Stimulated activated CD8-positive, alpha-beta memory T cell treated with anti-CD3 and anti-CD28 coated beads, Interleukin-7, amount 100 ng/mL, for 1 hour (primary cell): ENCODE results near the gene LASP1.
"Not testable (repeated sequence)": the region's sequence is repeated elsewhere in the genome, so short reads cannot be mapped to it uniquely, and the experiment has no call there.

Experiments
- DNase-seq, 2 donors: peaks; one replicate each; pipeline ENCODE4 v3.0.0-alpha.2; 2020; ENCODE audit warnings: low read depth in 2 of 2

The LASP1 gene

GRCh38 chr17:38925263-38925995 is 55.6 kb downstream of the LASP1 start, which contains the start of gene LASP1NB:
Gene LASP1NB, plus strand, starts transcription at chr17:38925614.
- DNase-seq, result peak in 1 of 2 donors; percentile 9

GRCh38 chr17:38926293-38927070 is 56.6 kb downstream of the LASP1 start:
- no peak for DNase-seq

DNA sequence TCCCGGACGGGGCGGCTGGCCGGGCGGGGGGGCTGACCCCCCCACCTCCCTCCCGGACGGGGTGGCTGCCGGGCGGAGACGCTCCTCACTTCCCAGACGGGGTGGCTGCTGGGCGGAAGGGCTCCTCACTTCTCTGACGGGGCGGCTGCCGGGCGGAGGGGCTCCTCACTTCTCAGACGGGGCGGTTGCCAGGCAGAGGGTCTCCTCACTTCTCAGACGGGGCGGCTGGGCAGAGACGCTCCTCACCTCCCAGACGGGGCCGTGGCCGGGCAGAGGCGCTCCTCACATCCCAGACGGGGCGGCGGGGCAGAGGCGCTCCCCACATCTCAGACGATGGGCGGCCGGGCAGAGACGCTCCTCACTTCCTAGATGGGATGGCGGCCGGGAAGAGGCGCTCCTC is 60.9 kb downstream of the LASP1 start:
- not testable (repeated sequence) for DNase-seq

DNA sequence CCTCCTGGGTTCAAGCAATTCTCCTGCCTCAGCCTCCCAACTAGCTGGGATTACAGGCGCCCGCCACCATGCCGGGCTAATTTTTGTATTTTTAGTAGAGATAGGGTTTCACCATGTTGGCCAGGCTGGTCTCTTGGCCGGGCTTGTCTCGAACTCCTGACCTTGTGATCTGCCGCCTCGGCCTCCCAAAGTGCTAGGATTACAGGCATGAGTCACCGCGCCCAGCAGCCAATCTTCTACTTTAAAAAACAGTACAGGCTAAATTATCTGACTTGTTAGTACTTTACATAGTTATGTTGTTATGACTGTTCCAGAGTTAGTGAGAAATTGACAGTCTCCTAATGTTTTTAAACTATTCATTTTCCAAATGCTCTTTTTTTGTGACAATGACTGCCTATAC is 64.1 kb downstream of the LASP1 start:
- not testable (repeated sequence) for DNase-seq

DNA sequence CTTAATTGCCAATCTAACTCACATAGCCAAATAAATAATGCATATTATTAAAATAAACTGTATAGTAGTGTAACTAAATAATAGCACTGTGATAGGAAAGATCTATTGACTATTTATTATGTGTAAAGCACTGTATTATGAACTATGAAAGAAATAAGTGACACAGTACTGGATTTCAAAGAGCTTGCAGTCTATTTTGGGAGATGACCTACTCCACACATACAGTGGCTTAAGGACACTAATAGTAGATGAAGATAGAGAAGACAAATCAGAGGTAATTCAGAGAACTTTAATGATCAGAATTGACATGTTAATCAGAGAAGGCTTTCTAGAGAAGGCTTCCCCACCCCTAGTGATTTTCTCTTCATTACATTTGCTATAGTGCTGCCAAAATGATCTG is 70.1 kb downstream of the LASP1 start:
- no peak for DNase-seq

DNA sequence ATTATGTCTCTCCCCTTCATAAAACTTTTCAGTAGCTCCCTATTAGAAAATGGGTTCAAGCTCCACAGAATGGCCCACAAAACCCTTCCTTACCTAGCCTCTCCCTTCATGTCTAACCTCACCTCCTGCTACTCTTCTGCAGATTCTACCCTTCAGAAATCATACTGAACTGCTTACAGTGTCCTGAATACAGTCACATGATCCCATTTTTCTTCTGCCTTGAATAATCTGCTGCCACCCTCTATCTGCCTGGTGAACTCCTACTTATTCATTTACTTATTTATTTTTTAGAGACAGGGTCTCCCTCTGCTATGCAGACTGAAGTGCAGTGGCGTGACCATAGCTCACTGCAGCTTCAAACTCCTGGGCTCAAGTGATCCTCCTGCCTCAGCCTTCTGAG is 70.5 kb downstream of the LASP1 start:
- no peak for DNase-seq

GRCh38 chr17:38942696-38943334 is 73.0 kb downstream of the LASP1 start:
- no peak for DNase-seq

DNA sequence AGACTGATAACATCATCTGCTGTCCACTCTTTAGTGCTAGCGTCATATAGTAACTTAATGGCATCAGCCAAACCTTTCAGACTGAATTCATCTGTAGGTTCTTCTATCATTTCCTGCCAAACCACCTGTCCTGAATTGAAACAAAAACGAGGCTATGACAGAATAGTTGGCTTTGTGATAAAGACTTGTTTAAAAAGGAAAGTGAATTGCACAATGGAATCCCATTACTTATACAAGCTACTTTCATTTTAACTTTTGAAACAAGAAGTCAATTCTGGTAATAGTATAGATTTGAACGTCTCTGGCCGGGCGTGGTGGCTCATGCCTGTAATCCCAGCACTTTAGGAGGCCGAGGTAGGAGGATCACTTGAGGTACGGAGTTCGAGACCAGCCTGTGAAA is 73.7 kb downstream of the LASP1 start:
- DNase-seq, result no peak

GRCh38 chr17:38947189-38947588 is 77.3 kb downstream of the LASP1 start:
- no peak for DNase-seq

DNA sequence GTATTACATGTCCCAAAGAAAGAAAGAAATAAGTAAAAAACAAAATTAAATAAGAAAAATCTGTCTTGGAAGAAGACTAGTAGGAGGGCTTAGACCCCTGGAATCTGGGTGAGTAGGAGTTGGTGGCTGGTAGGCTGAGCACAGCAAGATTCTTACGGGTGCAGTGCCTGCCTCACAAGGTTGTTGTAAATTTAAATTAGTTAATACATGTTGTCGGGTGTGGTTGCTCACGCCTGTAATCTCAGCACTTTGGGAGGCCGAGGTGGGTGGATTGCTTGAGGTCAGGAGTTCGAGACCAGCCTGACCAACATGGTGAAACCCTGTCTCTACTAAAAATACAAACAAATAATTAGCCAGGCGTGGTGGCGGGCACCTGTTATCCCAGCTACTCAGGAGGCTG is 83.9 kb downstream of the LASP1 start:
- DNase-seq, result not testable (repeated sequence)

DNA sequence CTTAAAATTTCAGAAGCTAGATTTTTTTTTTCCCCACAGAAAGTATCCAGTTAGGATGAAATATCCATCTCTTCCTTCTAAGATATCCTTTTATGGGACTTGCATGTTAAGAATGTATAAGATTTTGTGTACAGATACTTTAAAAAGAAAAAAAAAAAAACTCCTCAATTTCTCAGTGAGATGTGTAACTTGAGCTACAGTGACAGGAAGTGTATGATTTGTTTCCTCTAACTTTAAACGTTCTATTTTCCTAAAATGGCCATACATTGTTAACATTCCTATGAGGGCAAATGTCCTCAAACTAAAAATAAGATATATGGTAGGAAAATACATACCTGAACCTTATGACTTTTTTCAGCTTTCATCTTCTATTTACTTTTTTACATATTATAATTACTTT is 88.5 kb downstream of the LASP1 start:
- DNase-seq, result no peak

GRCh38 chr17:38958756-38959155 is 88.9 kb downstream of the LASP1 start:
- DNase-seq, result no peak

DNA sequence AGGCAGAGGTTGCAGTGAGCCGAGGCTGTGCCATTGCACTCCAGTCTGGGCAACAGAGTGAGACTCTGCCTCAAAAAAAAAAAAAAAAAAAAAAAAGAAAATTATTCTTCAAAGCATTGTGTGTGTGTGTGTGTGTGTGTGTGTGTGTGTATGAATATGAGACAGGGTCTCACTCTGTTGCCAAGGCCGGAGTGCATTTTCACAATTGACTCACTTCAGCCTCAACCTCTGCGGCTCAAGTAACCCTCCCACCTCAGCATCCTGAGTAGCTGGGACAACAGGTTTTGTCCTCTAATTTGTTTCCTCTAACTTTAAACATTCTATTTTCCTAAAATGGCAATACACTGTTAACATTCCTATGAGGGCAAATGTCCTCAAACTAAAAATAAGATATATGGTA is 89.7 kb downstream of the LASP1 start:
- DNase-seq, result no peak

DNA sequence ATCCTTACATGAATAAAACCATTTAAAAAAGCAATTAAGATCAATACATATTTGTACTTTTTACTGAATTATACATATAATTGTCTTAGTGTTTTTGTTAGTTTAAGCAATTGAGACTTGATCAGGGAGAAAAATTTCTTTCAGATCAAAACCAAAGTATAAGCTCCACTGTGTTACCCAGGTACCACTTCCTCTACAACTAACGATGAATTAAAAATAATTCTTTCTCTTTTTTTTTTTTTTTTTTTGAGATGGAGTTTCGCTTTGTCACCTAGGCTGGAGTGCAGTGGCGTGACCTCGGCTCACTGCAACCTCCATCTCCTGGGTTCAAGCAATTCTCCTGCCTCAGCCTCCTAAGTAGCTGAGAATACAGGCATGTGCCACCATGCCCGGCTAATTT is 90.5 kb downstream of the LASP1 start:
- DNase-seq, result no peak

- no peak for DNase-seq
Observed at GRCh38 chr17:38961413-38961812, 91.6 kb downstream of the LASP1 start.

DNA sequence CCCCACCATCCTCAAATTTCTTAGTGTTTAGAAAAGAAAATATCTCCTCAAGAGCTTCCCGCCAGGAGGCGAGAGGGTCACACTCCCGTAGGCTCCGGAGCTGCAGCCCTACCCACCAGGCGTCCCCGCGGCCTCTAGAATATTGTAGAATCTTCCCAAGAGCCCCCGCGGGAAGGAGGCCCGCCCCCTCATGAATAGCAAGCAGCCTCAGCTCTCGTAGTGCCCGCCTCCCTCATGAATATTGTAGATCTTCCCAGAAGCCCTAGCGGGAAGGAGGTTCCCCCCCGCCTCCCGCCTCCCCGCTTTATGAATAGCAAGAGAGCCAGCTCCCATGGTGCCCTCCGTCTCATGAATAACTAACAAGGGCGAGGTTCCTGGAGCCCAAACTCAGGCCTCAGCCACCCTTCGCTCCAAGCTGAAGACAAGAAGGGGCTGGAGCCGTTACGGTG is 97.5 kb downstream of the LASP1 start, which contains the start of gene FBXO47:
Gene FBXO47 (minus strand): TSS at position 114 of the 449 bp plus-strand sequence. CDS start 4,378 bp downstream, outside the sequence.
- DNase-seq, result peak; percentile 58 to 60

DNA sequence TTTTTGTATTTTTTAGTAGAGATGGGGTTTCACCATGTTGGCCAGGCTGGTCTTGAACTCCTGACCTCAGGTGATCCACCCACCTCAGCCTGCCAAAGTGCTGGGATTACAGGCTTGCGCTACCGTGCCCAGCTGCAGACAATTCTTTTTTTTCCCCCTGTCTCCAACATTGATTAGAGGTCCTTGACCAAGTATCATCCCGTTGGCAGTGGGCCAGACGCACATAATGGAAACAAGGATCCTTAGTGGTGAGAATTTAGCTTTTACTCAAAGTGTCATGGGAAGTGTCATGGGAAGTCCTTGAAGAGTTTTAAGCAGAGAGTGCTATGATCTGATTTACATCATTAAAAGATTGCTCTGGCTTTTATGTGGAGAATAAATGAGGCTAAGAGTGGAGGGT is 99.4 kb downstream of the LASP1 start:
- no peak for DNase-seq

- DNase-seq, result no peak
Observed at GRCh38 chr17:38970128-38970527, 100.3 kb downstream of the LASP1 start.

DNA sequence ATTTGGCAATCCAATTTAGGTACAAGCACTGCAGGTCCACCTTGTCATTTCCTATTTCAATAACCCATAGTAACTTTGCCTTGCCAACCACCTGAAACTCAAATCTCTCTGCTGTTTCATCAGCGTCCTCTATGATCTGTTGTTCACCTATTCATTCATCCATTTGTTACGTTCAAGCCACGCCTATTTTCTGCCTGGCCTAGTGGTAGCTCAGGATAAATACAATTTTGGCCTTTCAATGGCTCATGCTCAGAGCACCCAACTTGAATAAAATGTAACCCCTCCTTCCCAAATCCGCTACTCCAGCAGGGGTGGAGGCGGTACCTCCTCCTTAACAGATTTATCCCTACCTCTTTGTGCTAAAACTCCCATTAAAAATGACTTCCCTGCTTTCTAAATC is 100.9 kb downstream of the LASP1 start:
- no peak for DNase-seq
